ENCODE data around the gene LRP1B.

DNA sequence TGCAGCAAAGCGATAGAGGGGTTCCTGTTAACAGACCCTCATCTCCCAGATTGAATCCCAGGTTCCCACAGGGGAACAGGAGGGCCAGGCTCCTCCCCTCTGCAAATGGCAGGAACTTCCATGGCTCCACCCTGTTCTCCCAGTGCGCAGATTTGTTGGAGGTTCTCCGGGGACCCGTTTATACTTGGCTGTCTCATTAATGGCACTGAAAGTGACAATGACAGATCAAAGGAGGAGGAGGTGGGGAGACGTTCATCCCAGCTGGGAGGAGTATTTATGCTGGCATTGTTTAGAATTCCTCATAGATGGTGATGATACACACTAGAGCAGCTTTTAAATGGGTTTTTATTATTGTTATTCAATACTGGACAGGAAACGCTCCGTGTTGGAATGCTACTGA lies 186.9 kb downstream of the LRP1B start:
- TF ChIP-seq KDM5A (IDR thresholded peaks at IDR 0.05; ENCODE audit: low read length) (no peak), YY1 (IDR thresholded peaks at IDR 0.05; ENCODE audit: low read depth, low read length) (no peak), PHF8 (conservative IDR thresholded peaks at IDR 0.05; ENCODE audit: low read depth, low read length) (no peak), CHD1 (IDR thresholded peaks at IDR 0.05; ENCODE audit: low read depth, low read length) (no peak), RAD21 (IDR thresholded peaks at IDR 0.05 in 1 of 2, conservative IDR thresholded peaks at IDR 0.05 in 1 of 2; ENCODE audit: low read depth in 2 of 2, low read length in 2 of 2) (no peak), EP300 (IDR thresholded peaks at IDR 0.05; ENCODE audit: borderline replicate concordance in 1 of 2, low read depth in 2 of 2, low read length in 2 of 2) (no peak), HDAC2 (IDR thresholded peaks at IDR 0.05; ENCODE audit: borderline replicate concordance in 1 of 2, low read depth in 2 of 2, low read length in 2 of 2) (no peak), EZH2 (IDR thresholded peaks at IDR 0.05; ENCODE audit: low read depth, low read length, severe bottlenecking) (no peak), JUN (IDR thresholded peaks at IDR 0.05; ENCODE audit: low read depth, low read length) (no peak), TAF1 (IDR thresholded peaks at IDR 0.05; ENCODE audit: low read depth, low read length) (no peak)
- TF ChIP-seq, protein P1, sequence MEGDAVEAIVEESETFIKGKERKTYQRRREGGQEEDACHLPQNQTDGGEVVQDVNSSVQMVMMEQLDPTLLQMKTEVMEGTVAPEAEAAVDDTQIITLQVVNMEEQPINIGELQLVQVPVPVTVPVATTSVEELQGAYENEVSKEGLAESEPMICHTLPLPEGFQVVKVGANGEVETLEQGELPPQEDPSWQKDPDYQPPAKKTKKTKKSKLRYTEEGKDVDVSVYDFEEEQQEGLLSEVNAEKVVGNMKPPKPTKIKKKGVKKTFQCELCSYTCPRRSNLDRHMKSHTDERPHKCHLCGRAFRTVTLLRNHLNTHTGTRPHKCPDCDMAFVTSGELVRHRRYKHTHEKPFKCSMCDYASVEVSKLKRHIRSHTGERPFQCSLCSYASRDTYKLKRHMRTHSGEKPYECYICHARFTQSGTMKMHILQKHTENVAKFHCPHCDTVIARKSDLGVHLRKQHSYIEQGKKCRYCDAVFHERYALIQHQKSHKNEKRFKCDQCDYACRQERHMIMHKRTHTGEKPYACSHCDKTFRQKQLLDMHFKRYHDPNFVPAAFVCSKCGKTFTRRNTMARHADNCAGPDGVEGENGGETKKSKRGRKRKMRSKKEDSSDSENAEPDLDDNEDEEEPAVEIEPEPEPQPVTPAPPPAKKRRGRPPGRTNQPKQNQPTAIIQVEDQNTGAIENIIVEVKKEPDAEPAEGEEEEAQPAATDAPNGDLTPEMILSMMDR (IDR thresholded peaks at IDR 0.05; ENCODE audit: control extremely low read depth in 1 of 3, insufficient read depth in 1 of 3, low read depth in 1 of 3, low read length in 3 of 3), result no peak
- TF ChIP-seq, protein P2, sequence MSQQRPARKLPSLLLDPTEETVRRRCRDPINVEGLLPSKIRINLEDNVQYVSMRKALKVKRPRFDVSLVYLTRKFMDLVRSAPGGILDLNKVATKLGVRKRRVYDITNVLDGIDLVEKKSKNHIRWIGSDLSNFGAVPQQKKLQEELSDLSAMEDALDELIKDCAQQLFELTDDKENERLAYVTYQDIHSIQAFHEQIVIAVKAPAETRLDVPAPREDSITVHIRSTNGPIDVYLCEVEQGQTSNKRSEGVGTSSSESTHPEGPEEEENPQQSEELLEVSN (IDR thresholded peaks at IDR 0.05), result no peak

Measured in H1 (cell line).